Smooth muscle cell of trachea (primary cell): ENCODE data around the gene NOTCH4. TPM values are rescaled to one million over a fixed set of nuclear protein-coding genes. Genes with fewer than 3 reads are reported as not detected.

Experiments
- total RNA-seq: library from RNA; depleted of rRNA; stranded (reverse); fragments of >200 nt; gene quantifications from 2 replicates; pipeline ENCODE4 v1.2.1, GENCODE V29; 2014

NOTCH4 gene
- 1.3 and 2.0 TPM in 2 replicates for total RNA-seq

DNA sequence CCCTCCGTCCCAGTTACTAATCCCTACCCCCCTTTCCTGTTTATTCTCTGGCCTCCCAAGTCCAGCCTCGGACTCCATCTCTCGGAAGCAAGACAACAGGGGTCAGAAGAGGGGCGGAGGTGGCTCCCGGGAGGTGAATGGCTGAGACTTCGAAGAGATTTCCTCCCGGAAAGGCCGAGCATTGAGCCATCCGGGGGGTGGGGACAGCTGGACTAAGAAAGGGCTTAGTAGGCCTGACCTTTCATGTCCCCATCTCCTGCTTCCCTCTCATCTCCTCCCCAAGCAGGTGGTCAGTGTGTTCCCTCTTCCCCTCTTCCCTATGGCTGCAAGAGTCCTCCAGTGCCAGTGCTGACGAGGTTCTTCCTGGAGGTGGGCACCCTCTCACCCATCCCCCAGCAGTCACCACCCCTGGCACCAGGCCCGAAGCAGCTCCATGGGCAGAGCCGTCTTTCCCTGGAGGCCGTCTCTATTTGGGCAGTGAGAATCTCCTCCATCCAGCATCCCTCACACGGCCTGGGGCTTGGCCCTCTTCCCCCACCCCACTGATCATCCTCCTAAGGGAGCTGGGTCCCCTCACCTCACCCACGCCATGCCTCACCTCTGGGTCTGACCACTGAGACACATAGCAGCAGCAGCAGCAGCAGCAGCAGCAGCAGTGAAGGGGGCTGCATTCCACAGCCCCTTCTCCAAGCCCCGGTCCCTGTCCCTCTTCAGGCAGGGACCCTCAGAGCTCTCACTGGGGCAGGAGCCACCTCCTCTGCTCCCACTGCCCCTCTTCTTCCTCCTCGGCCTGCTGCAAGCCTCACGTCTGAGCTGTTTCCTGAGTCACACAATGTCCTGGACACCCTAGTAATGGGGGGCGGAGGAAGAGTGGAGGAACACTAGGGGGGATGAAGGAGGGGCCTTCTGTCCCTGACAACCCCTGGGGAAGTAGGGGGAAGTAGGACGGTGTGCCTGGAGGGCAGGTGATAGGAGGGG is at the start of gene NOTCH4:
TSS of gene NOTCH4 (minus strand) at position 810 of the 978 bp plus-strand sequence. CDS start at position 671, 139 bp downstream.

GRCh38 chr6:32192608-32193039 is 31.2 kb downstream of the NOTCH4 start, which contains the start of gene GPSM3:
GPSM3 (minus strand) TSS chr6:32192643; CDS start chr6:32192513, 130 bp downstream.

GRCh38 chr6:32190054-32190851 is 33.6 kb downstream of the NOTCH4 start, which contains the start of gene PBX2:
PBX2 (minus strand) TSS chr6:32190202; CDS start chr6:32189915, 287 bp downstream.

GRCh38 chr6:32184084-32184640 is 39.7 kb downstream of the NOTCH4 start, which contains the start of gene AGER:
AGER (minus strand) TSS chr6:32184253; CDS start chr6:32184222, 31 bp downstream.

DNA sequence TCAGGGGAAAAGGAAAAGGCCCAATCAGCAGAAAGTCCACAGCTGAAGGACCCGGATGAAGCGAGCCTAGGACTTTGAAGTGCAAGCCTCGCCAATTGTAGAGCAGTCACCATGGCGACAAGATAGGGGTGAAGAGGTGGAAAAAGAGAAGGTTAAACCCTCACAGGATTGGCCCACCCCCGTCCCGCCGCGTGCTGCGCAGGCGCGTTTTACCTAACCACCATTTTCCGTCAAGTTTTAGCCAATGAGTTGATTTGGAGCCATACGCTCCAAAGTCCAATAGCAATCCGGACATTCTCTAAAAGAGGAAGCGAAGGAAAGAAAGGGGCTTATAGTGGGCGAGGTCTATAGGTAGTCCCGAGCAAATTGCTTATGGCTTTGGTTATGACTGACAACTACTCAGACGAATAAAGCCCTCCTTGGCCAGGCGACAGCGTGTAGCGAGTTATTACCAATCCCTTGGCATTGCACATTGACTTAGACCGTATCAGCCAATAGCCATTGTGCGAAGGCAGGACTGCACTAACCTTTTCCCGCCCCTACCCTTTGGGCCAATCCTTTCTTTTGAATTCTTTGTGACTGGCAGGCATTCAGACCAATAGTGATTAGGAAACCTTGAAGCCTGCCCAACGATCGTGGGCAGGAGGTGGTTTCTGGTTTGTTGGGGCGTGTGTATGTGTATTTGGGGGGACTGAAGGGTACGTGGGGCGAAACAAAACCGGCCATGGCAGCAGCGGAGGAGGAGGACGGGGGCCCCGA is 45.9 kb downstream of the NOTCH4 start, which contains the start of gene RNF5:
TSS of gene RNF5 (plus strand) at position 618 of the 759 bp plus-strand sequence. CDS start at position 725, 107 bp downstream.

DNA sequence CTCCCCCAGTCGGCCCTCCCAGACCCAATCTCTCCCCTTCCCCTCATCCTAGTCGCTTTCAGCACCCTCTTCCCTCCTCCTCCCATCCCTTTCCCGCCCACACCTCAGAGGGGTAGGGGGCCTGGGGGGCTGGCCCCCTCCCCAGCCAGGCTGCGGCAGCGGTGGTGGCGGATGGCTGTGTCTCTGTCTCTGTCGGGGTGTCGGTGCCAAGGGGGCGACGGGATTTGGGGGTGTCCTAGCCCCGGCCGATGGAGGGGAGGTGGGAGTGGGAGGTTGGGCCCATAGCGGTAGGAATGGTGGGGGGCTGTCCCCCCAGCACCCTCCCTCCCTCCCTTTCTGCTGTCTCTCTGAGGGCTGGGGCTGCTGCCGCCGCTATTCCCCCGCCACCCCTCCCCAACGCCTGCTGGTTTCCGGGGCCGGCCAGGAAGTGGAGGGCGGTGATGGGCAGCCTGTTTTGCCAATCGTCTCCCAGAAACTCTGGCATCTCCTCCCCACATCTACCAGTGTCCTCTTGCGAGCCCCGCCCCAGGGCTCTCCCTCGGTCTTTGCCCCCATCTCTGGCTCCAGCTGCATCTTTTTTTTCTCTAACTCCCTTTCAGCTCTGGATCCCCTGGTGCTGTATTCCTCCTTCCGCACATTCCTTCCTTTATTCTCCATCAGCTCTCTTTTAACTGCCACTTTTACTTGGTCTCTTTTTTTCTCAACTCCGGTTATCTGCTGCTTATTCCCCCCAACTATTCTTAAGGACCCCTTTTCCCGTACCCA is 48.0 kb downstream of the NOTCH4 start, which contains the start of gene AGPAT1:
TSS of gene AGPAT1 (minus strand) at position 374 of the 765 bp plus-strand sequence. CDS start 4,588 bp downstream, outside the sequence.

DNA sequence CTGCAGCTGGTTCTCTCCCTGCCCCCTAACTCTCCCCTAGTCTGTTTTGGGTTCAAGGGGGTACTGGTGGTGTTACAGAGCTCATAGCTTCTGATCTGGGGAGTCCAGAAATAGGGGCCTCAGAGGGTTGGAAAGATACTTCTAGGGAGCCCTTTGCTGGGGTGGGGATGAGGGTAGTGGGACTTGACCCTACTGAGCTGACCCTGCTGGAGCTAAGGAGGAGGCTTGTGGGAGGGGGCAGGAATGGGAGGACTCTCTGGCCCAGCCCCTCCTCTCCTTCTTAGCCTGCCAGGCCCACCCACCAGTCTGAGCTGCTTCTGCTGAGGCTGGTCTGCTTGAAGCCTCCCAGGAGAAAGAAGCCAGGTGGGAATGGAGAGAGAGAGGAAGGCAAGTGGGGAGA is 59.6 kb downstream of the NOTCH4 start, which contains the start of gene EGFL8:
TSS of gene EGFL8 (plus strand) at position 301 of the 400 bp plus-strand sequence. CDS start 1,571 bp downstream, outside the sequence.

DNA sequence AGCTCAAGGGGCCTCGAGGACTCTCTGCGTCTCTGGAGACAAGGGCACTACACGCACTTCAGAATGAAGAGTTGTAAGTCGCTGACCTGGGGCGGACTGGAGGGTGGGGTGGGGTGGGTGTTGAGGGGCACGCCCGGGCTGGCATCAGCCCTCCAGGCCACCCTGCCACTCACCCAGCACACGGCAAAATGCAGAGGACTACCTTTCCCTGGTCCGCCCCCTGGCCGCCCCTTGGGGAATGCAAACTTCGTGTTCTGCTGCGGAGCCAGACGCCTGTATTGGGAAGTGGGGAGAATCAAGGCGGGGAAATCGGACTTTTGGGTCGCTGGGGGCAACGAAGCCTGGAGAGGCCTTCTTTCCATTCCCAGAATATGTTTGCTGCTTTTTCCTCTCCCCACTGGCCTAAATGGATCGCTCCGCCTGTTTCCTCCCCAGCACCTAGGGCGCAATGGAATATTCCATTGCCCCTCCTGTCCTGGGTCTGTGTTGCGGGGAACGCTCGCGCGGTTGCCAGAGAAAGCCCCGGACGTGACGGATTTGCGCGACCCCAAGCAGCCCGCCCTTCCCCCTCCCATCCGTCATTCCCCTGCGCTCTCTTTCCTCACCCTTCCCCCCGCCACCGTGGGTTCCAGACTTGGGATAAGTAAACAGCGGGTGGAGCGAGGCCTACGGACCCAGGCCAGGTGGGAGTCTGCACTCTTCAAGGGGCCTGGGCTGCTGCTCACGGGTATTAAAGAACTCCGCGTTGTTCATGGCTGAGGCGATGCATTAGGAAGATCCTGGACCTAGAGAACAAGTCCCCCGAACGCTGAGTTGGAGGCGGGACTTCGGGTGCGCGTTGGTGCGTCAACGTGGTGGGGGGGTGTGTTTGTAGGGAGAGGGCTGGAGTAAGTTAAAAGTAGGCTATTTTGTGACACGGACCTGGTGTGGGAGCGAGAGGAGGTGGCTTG is 70.0 kb downstream of the NOTCH4 start, which contains the start of gene PPT2:
TSS of gene PPT2 (plus strand) at position 578 of the 950 bp plus-strand sequence. CDS start 454 bp downstream, outside the sequence.

GRCh38 chr6:32151863-32152768 is 71.8 kb downstream of the NOTCH4 start, which contains the start of gene PRRT1:
PRRT1 (minus strand) TSS chr6:32151939; CDS start chr6:32151827, 112 bp downstream.

Other genes starting within 250 kb of the NOTCH4 start
- gene C4A, start 242.0 kb downstream of the NOTCH4 start, total RNA-seq: 4.1 and 11.6 TPM in 2 replicates
- 6.4 and 6.8 TPM in 2 replicates for gene C4B, start 209.3 kb downstream of the NOTCH4 start, total RNA-seq
- 0.17 and 0.44 TPM in 2 replicates for gene CYP21A2, start 185.7 kb downstream of the NOTCH4 start, total RNA-seq
- gene TNXB, start 114.7 kb downstream of the NOTCH4 start, total RNA-seq: 7.7 and 77.6 TPM in 2 replicates
- 20.8 and 27.2 TPM in 2 replicates for gene ATF6B, start 95.8 kb downstream of the NOTCH4 start, total RNA-seq
- 6.7 and 6.8 TPM in 2 replicates for gene FKBPL, start 93.8 kb downstream of the NOTCH4 start, total RNA-seq
- 0.33 and 0.44 TPM in 2 replicates for gene PRRT1, start 72.1 kb downstream of the NOTCH4 start, total RNA-seq
- gene PPT2, start 69.9 kb downstream of the NOTCH4 start, total RNA-seq: 14.7 and 15.9 TPM in 2 replicates
- gene EGFL8, start 59.5 kb downstream of the NOTCH4 start, total RNA-seq: 0.66 and 1.9 TPM in 2 replicates
- 17.5 and 42.2 TPM in 2 replicates for gene AGPAT1, start 48.0 kb downstream of the NOTCH4 start, total RNA-seq
- 17.5 and 30.7 TPM in 2 replicates for gene RNF5, start 45.7 kb downstream of the NOTCH4 start, total RNA-seq
- 0.44 and 0.50 TPM in 2 replicates for gene AGER, start 39.8 kb downstream of the NOTCH4 start, total RNA-seq
- gene PBX2, start 33.9 kb downstream of the NOTCH4 start, total RNA-seq: 57.5 and 61.2 TPM in 2 replicates
- 1.3 and 1.8 TPM in 2 replicates for gene GPSM3, start 31.4 kb downstream of the NOTCH4 start, total RNA-seq
- gene TSBP1, start 147.8 kb upstream of the NOTCH4 start, total RNA-seq: not detected in 2 replicates
- not detected in 2 replicates for gene BTNL2, start 183.1 kb upstream of the NOTCH4 start, total RNA-seq
- gene HLA-DRA, start 215.8 kb upstream of the NOTCH4 start, total RNA-seq: 0.15 and 0.17 TPM in 2 replicates